GM18520 (cell line): Measurements from ENCODE around the gene ADCY2.

Experiments used
- ATAC-seq: cut with Tn5 transposase; IDR thresholded peaks from one replicate; pipeline ENCODE4 v1.9.1; 2021; ENCODE audit not compliant: unreplicated experiment

The ADCY2 gene

DNA sequence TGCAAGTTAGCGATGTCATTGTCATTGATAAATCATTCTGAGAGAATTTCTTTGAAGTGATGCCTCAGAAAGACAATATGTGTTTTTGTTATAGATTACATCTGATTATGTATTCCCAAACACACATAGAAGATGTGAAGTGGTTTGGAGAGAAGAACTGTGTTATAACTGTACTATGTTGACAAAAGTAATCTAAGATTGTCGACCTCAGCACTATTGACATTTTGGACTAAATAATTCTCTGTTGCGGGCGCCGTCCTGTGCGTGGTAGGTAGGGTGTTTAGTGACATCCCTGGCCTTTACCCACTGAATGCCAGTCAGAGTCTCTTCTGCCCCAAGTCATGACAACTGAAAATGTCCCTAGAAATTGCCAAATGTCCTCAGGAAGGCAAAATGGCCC is 377.2 kb downstream of the ADCY2 start:
- ATAC-seq, result no peak

DNA sequence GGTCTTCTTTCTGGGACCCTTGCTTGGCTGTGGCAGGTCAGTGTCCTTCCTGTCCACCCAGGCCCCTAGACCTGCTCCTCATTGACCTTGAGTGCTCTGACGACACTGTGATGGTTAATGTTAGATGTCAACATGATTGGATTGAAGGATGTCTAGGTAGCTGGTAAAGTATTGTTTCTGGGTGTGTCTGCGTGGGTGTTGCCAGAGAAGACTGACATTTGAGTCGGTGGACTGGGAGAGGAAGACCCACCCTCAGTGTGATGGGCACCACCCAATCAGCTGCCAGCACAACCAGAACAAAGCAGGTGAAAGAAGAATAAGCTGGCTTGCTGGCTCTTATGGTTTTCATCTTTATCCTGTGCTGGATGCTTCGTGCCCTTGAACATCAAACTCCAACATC is 380.5 kb downstream of the ADCY2 start:
- ATAC-seq, result no peak

DNA sequence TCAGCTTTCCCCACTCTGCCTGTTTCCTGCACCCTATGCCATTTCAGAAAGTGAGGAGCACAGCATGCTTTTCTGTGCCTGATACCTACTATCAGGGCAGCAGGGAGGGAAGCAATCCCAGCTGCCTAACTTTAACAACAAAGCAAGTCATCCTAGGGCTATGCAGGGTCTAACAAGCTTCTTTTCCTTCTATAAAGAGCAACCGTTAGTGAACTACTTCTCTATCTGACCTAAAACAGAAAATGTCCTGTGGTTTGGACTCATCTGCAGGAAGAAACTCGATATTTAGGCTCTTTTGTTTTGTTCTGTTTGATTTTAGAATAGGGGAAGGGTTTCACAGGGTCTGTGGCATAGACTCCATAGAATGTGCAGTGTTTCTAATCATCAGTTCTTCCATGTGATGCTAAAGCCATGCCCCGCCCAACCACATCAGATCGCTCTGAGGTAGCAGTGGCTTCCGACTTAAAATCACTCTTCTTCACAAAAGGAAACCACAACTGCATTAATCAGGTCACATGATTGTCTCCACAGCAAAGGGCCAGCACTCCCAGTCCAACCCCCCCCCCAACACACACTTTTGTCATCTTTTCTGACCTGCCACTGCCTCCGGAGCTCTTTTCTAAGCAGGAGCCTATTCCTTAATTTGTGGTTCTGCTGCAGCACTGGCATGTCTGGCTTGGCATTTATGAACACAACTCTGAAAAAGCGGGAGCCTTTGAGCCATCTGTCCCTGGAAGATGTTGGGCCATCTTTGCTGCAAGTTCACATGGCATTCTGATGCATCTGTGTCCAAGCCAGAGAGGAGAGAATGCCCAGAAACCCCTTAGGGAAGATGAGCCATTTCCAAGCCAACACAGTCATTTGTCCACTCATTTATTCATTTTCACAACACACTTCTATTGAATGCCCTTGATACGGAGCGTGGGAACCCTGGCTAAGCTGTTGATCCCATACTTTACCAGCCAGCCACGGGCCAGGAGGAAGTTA is 383.4 kb downstream of the ADCY2 start:
- no peak for ATAC-seq

DNA sequence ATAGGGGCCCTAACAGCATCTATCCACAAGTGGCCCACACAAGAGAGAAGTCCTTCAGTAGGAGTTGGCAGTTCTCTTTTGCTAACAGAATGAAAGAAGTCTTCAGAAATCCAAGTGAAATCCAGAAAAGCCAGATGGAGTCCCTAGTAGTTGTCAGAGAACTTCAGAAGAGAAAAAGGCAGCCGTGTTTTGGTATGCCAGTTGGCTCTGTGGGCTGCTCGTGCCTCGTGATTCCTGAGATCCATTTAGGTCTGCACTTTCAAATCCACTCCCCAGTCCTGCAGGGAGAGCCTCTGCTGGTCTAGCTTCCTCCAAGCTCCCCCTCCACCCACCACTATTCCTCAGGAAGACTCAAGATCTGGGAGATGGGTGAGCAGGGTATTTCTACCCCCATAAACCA is 386.0 kb downstream of the ADCY2 start:
- no peak for ATAC-seq

DNA sequence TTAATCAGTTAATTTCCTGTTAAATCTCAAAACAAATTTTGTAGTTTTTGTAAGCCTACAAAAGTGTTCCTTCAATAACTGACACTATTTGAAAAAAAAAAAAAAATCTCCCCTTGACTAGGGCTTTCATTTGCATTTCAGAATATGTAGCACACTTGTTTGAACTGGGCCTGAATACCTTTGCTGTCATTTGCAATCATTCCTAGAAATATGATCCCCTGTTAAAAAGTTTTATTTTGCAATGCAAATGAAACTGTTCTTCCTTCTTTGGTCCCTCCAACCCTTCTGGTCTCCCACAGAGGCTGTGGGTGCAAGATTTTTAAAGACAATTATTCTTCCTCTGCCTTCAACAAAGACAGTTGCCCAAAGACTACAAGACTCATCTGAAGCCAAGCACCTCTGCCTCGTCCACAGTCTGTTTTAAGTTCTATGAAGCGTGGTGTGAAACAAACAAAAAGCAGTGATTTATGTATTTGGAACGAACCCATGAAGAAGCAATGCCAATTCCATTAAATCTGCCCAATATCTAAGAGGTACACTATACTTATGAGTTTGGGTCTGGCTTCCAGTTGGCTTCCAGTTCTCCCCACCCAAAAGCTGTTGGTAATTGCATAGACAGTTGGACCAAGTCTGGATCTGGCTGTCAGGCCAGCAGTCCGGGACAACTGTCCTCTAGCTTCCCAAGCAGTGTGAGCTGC is 388.9 kb downstream of the ADCY2 start:
- ATAC-seq, result no peak

DNA sequence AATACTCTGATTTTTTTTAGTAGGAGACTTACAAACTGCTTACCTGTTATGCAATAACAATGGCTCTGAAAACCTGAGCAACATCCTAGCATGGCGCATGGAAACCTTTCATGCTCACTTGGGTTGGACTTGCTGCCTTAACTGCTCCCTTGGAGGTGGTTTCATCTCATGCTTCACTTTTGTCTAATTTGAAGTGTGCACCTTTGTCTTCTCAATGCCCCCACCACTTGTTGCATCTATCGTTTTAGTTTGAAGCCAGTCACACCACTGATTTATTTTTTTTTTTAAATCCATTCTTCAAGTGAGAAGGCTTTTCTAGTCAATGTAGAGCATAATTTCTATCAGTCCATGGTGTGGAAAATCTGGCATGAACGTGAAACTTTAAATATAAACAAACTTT is 391.8 kb downstream of the ADCY2 start:
- ATAC-seq, result no peak

DNA sequence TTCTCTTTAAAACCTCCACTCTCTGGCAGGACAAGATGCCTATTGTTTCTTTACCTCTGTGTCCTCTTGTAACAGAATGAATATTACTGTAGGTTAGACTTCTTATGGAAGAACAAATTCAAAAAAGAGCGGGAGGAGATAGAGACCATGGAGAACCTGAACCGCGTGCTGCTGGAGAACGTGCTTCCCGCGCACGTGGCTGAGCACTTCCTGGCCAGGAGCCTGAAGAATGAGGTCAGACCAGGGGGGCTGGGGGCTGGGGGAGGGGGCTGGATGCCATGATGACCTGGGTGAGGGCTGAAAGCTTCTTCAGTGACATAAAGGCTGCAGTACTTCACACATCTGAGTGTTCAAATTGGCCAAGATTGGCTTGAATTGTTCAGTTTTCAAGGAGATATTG is 393.6 kb downstream of the ADCY2 start:
- no peak for ATAC-seq

DNA sequence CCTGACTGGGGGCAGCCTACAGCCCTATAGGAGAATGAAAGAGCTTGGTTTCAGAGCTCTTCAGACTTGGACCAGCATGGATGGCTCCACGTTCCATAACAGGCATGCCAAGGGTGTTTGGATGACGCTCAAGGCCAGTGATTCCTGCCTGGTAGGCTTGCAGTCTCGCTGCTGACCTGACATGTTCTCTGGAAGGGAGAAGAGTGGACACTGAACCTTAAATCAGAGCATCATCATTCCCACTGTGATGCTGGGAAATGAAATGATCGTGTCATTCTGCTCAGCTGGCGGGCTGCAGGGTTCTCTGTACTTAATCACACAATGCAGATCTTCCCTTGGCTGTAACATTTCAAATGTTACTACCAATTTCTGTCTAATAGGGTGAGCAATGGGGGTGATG is 398.0 kb downstream of the ADCY2 start:
- no peak for ATAC-seq

DNA sequence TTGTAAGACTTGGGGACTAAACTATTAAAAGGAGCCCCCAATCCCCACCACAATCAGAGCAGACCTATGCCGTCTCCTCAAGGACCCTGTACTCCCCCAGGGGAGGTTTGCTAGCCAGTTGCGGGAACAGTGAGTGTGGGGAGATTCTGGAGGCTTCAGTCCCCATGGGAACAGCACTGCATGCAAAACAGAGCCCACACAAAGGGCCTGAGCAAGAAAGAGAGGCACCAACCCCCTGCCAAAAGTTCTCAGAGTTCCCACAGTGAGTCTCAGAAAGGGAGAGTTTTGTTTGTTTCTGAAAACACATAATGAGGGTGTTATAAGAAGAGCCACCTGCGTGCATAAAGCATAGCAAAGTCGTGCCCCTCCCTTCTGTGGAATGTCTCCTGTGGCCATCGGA is 398.4 kb downstream of the ADCY2 start:
- ATAC-seq, result peak; percentile 74

DNA sequence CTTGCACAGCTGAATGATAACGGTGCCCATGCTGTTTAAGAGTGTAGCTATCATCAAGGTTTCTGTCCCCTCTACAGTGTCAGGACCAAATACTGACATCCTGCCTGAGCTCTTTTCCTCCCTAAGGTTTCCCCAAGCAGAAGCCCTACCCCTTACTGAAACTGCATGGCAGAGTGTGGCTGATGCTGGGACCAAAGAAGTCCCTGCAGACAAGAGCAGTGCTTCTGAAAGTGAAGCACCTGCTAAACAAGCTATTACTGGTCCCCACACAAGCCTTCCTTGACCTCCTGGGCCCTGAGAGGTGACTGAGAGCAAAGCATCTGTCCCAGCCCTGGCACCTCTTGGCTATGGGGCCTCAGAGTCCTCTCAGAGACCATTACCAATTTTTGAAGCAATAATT is 398.9 kb downstream of the ADCY2 start:
- ATAC-seq, result peak; percentile 24

DNA sequence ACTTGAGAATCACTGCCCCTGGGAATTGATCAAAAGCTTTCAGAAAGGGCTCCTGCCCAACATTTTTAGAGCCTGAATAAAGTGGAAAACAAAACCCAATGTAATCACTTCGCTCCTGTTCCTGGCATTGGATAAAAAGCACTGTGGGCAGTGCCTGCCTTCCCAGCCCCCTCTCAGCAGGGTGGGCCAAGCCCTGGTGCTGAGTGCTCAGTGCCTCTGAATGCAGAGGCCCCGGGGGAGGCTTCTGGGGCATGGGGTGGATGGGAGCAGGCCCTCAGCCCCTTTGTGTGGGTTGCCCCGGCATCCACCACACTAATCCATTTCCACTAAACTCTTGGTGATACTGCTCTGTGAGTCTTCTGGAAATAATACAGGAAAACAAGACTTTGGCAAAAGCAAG is 399.4 kb downstream of the ADCY2 start:
- ATAC-seq, result no peak

DNA sequence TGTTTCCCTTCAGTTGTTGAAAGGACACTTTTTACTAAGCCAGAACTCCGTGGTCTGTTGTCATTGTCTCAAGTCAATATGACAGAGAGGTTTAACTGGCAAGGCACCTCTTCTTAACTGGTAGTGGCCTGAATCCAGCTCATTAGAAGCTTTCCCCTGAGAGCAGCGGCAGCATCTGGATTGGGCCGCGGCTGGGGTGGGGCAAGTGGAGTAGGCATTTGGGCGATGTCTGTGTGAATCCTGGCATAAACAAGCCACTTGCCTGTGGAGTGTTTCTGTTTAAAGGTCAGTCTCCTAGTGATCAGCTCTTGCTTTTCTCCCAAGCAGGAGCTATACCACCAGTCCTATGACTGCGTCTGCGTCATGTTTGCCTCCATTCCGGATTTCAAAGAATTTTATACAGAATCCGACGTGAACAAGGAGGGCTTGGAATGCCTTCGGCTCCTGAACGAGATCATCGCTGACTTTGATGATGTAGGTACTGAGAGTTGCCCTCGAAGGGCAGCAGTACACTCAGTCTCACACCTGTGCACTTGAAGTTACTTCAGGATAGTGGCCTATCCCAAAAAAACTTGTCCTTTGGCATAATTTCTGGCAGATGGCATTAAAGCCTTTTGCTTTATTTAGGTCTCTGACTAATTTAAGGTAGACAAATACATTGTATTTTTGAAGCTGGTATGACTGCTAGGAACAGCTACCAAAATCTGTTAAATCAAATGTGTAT is 406.1 kb downstream of the ADCY2 start:
- ATAC-seq, result no peak

DNA sequence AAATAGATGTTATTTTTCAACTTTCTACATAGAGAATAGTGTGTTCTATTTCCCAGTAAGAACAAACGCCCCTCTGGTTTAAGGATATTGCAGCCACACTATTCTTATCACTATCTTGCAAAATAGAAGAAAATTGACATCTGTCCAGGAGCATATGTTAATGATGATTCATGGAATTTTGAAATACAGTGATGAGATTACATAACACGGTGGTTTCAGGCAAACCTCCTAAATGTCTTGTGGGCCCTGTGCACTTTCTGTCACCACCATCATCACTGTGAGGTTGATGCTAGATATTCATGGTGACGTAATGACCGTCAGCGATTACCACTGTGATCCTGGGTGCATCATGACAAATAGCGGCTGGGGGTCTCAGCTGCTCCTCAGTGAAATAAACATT is 406.9 kb downstream of the ADCY2 start:
- no peak for ATAC-seq

DNA sequence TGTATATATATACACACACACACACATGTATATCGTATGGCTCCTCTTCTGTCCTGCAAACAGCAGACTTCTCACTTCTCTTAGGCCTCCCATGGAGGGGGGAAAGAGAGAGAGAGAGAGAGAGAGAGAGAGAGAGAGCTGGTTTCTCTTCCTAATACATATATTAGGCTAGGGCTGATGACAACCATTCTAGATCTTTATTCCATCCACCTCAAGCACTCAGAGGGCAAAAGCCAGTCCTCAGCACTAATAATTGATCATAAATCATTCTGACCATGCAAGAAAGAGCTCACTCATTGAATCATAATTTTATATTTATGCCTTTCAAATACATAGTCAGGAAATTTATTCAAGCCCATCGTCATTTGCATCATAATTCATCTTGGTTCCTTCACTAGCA is 408.0 kb downstream of the ADCY2 start:
- no peak for ATAC-seq

DNA sequence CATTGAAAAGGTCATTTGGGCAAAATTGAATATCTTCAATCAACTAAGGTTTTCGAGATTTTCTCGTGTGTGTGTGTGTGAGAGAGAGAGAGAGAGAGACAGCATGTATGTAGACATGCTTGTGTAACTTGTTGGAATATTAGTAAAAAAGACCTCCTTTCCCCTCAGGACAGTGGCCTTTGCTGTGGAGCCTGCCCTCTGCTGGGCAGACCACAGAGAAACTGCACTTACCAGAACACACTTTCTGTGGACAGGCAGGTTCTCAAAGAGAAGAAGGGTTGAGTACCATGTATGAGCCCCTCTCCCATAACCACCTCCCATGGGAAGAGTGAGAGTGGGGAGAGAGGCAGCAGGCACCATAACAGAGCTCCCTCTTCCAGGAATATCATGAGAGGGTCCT is 409.4 kb downstream of the ADCY2 start:
- no peak for ATAC-seq

DNA sequence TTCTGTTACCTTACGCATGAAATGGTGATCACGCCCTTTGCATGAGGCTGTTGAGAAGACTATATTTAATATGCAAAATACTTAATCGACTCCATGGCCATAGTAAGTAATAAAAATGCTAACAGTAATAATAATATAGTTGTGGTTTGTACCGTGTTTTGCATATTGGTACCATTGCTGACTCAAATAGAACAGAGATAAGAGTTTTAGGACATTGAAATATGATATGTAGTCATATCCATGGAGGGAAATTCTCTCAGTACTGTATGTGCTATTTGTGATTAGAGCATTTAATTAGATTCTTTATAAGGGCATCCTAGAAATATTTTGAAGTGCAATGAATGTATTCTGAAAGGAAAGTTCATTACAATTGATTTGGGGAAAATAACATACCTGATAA is 413.1 kb downstream of the ADCY2 start:
- no peak for ATAC-seq

DNA sequence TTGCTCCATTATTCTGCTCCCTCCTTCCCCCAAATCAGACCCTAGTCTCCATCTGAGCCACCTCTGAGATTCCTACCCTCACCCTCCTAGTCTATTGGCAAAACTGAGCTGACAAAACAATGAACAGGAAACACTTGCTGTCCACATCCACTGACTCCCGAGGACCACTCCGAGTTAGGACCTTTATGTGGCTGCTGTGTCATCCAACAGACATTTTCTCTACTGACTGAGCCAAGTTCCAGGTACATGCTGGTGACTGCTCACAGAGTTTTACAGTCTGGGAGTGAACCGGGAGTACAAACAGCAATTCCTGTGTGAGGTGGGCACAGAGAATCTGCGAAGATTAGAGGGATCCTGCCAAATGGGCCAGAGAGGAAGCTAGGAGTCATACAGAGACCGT is 415.8 kb downstream of the ADCY2 start:
- ATAC-seq, result no peak

DNA sequence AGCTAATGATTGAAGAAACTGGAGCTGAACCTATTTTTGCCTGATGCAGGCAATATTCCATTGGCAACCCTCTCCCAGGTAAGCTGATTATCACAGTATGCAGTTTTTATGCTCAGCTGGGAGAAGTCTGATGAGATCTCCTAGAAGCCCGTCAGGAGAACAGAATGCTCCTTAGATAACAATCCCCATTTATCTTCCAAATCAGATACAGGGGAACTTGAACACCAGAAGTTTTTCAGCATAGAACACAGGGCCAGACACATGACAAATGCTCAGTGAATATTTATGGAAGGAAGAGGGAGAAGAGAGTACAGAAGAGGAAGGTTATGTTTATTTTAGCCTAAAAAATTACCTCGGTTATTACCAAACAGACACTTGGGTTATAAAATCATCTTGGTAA is 417.1 kb downstream of the ADCY2 start:
- no peak for ATAC-seq

DNA sequence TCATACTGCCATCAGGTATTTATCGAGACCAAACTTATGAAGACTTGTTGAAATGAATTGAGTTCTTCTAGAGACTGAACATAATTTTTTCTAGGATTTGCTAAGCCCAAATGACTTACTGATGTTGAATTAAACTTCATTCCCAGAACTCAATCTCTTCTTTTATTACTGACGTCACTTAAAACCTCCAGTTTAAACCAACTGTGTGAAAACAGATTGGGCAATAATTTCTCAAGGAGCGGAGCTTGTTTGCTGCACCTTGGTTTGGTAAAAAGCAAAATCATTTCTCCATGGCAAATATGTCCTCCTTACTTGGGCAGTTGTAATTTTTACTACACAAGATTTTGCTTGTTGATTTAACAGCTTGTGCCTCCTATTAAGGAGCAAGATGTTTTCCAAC is 417.6 kb downstream of the ADCY2 start:
- ATAC-seq, result no peak

DNA sequence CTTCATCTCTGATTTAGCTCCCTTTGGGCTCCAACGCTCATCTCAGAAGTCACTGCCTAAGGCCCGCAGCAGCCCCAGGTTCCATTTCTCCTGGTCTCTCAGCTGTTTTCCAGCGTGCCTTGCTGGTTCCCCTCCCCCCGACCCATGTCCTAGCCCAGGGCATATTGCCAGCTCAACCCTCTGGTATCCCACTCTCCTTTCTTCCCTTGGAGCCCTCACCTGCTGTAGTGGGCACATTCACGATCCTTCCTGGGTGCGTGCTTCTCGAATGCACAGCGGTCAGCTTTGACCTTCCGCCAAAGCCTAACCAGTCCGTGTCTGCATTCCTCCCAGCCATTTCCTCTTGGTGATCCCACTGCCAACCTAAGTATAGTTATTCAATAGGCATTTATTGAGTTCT is 418.9 kb downstream of the ADCY2 start:
- ATAC-seq, result no peak

DNA sequence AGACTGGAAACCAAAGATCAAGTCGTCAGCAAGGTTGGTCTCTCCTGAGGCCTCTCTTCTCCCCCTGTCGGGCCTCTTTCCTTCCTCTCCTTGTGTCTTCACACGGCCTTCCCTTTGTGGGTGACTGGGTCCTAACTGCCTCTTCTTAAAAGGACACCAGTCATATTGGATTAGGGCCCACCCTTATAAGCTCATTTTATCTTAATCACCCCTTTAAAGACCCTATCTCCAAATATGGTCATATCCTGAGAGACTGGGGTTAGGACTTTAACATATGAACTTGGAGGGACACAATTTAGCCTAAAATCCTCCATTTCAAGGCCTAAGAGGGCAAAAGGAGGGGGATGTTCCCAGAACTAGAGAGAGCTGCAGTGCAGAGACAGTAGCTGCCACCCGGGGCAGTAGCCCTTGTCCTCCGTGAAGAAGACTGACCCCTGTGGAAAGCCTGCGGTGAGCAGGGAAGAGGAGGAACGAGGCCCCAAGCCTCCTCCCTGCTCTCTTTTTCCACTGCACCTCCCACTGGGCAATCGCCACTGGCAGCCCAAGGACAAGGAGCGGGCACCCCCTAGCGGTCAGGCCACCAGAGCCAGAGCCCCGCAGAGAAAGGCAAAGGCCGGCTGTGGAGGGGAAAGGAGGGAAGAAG is 420.1 kb downstream of the ADCY2 start:
- no peak for ATAC-seq
